HG02642 (cell line): ENCODE results near the gene RASGRP2.
A peak's percentile ranks its signal among the peaks of the same experiment; 100 is the strongest.

ENCODE experiments used
- ATAC-seq: cut with Tn5 transposase; IDR thresholded peaks from one replicate; pipeline ENCODE4 v1.9.1; 2021; ENCODE audit warnings: mild to moderate bottlenecking; ENCODE audit not compliant: unreplicated experiment, poor library complexity

RASGRP2 gene

DNA sequence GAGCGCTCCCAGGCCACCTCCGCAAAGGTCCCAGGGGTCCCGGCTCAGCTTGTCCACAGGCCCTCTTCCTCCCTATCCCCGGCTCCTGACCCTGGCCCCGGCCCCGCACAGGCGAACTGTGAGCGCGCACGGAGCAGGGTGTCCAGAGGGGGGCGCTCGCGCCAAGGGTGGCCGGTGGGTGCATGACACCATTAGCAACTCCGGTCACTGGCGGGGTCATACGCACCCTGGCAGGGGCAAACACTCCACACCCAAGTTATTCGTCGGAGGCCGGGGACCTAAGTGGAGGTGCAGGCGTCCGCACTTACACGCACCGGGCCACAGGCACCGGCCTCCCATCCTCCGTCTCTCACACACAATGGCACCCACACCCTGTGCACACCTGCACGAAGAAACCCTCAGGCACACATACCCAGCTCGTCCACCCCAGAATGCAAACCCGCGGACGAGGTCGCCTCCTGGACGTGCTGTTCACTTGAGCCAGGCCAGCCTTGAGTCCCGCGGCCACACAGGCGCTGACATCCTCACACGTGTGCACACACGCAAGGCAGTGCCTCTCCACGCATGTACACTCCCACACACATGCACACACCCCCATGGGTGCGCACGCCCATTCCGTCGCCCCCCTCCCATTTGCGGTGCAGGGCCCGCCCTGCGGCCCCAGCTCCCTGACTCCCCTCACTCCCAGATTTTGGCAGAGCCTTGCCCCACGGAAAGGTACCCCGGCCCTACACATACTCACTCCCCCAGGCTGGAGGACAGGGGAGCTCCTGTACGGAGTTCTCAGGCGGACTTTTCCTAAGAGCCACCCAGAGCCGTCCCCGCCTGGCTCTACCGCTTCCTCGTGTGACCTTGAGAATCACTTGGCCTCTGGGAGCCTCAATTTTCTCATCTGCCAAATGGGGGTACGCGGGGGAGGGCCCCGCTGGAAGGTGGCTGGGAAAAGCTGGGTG, at the start of gene RASGRP2:
Gene RASGRP2 (minus strand): TSS at position 552 of the 953 bp plus-strand sequence. CDS start 1,276 bp downstream, outside the sequence.
- ATAC-seq: no peak

DNA sequence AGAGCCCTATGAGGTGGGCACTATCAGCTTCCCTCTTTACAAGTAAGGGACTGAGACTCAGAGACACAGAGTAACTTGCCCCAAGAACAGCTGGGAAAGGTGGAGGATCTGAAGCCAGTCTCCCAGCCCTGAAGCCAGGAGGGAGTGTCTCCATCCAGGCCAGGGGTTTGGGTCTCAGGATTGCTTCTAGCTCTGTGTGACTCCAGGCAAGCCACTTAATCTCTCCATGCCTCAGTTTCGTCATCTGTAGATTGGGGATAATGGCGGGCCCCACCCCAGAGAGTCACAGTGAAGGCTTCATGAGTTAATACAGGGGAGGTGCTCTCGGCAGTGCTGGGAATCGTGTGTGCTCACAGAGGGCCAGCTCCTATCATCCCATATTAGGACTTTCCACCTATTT, 48.5 kb upstream of the RASGRP2 start:
- no peak for ATAC-seq

DNA sequence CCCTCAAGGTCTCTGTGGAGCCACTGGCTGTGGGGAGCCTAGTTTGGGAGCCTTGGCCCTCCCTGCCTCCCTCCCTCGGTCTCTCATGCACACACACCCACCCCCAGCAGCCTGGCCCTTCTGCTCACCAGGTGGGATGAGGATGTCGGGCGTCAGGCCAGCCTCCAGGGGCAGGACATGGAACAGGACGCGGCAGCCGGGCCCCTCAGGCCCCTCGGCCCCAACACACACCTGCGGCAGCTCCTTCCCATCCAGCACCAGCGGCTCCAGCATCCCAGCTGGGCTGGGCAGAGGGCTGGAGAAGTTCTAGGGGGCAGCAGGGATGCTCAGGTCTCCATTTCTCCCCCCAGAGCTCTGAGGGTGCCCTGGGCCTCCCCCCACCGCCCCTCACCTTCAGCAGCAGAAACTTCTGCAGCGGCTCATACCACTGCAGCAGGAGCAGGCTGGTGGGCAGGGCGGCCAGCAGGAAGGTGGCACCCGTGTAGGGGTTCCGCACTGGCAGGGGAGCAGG, 47.9 kb upstream of the RASGRP2 start:
- ATAC-seq: no peak

DNA sequence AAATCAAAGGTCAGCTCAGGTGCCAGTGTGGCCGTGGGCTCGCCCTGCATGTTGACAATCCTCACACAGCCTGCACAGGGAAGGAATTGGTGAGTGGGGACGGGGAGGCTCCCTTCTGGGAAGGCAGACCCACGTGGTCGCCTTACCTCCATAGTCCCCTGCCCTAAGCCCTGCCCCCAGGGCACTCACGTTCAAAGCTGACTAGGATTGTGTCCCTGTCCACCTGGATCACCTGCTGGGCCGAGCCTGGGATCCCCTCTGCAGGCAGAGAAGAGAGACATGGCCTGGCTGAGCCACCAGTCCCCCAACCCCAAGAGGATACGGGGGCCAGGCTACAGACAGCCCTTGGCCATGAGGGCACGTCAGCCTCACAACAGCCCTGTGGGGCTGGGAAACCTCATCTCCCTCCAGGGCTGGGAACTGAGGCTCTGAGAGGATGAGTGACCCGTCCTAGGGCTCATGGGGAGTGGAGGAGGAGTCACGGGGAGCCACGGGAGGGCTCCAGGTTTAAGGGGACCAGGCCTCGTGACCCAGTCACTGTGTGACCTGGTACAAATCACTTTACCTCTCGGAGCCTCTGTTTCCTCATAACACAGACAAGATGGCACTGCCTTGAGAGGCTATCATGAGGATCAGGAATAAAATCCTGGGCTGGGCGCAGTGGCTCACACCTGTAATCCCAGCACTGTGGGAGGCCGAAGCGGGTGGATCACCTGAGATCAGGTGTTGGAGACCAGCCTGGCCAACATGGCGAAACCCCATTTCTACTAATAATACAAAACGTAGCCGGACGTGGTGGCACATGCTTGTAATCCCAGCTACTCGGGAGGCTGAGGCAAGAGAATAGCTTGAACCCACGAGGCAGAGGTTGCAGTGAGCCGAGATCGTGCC, 46.5 kb upstream of the RASGRP2 start:
- no peak for ATAC-seq

DNA sequence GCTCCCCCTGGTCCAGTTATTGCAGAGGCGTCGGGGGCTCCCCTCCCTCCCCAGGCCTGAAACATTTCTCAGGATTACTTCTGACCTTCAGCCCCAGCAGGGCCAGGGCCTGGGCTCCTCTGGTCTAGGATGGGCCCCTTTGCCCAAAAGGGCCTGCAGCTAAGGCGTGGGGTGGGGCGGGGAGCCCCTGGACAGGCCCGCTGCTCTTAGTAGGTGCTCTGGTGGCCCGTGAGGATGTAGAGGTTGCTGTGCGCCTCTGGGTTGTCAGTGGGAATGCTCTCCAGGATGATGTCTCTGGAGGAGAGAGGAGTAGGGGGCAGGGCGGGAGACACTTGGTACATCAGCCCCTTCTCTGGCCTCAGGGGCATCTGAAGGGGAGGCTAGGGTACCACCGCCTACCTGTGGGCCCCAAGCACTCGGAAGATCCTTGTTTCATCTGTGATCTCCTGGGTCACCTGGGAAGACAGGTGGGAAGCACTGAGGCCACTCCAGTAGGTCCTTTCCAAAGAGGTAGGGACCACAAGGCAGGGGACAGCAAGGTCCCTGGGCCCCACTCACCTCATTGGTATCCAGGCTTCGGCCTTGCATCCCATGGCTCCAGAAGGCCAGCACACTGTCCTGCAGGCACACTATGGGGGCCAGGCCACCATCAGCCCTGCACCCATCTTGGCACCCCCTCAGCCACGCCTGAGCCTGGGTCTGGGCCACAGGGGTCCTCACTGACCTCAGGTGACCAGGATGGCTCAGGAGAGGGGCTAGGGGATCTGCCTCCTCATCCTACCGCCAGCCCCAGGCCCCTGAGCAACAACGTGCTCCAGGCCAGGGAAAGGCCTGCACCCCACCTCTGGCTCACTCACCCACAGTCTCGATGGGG, 45.6 kb upstream of the RASGRP2 start:
- no peak for ATAC-seq

DNA sequence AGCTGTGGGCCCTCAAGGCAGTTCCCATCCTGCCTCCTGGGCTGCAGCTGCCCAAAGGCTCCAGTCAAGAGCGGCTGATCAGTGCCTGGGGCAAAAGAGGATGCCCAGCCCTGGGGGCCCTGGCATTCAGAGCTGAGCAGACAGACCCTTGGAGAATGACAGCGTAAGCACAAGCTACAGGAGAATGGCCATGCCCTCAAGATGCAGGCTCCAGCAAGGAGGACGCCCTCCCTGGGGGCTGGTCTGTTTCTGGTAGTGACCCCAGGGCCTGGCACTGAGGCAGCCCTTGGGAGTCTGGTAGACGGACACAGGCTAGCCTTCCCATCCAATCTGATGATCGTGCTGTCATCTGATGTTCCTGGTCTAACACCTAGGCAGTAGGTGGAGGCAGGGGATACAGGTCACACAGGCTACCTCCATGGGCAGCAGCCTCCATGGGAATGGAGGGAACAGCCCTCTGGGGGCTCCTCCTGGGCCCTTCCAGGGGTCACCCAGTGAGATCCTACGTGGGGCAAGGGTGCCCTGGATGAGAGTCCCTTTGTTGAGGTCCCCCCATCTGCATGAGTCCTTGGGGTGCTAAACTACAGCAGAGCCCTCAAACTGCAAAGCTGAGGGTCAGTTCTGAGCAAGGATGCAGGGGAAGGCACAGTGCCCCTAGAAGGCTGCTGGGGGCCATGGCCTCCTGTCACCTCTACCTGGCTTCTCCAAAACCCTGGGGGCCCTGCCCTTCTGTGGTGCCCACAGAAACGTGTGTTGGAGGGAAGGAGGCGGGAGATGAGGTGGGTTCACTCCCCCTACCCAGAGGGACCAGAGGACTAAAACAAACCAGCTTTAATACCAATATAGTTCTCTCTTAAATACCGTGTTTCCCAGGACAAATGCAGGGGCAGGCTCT, 44.6 kb upstream of the RASGRP2 start:
- ATAC-seq: no peak

DNA sequence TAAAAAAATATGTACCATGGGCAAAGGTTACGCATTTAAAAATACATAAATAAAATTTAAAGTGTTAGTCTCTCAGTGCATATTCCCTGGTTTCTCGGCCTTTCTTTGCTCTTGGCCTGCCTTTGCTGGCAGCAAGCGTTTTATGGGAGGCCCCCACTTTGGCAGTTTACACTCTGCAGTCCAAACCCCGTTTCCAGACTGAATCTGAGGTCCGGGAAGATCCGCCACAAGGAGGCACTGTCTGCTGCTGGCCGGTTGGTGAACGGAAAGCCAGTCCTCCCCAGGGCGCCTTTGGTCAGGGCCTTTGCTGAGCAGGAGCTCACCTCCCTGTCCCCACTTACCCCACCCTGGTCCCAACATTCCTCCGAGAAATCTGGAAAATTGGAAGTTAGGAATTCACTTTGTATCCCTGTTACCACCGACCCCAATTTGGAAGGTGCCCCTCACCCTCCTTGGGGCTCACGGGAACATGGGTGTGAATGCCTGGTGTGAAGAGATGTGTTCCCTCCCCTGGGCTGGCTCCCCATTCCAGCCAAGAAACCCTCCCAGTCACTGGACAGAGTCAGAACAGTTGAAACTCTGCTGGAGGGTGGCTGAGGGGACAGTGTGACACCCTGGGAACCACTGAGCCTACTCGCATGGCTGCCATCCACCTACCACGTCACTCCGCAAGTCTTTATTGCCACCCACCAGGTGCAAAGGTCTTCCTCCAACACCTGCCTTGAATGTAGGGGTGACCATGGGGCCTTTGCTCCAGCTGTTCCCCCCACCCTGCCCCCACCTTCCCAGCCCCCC, 43.8 kb upstream of the RASGRP2 start:
- ATAC-seq: no peak

DNA sequence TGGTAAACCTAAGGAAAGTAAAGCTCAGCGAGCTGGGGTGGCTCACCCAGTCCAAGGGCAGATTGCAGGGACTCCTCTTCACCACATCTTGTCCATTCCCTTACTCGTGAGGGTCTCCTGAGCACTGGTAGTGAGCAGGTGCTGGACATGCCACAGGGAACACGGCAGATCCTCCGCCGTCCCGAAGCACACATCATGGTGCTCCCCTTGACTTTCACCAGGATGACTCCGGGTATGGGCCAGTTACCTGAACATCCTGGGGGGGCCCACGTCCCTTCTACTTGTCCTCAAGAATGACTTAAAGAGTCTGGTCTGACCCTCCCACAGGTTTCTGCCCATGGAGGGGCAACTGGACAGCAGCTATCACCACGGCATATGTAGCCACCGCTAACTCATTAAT, 42.4 kb upstream of the RASGRP2 start:
- ATAC-seq: no peak

DNA sequence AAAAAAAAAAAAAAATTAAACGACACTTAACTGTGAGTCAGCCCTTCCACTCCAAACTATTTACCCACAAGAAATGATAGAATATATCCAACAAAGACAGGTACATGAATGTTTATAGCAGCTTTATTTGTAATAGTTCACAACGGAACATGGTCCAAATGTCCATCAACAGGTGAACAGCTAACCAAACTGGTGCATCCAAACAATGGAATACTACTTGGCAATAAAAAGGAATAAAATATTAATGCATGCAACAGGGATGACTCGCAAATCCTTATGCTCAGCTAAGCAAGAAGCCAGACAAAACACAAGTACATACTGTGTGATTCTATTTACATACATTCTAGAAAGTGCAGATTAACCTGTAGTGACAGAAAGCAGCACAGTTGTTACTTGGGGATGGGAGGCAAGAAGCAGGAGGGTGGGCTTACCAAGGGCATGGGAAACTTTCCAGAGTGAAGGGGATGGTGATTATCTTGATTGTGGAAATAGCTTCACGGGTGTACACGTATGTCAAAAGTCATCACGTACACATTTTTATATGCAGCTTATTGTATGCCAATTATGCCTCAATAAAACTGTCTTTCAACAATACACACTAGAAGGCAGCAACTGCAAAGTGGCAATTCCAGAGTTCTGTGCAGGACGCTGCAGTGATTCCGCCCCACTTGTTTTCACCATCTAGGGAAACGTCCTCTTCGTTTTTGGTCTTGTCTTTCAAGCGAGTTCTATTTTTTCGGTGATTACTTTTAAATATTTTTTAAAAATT, 41.1 kb upstream of the RASGRP2 start:
- ATAC-seq: no peak

DNA sequence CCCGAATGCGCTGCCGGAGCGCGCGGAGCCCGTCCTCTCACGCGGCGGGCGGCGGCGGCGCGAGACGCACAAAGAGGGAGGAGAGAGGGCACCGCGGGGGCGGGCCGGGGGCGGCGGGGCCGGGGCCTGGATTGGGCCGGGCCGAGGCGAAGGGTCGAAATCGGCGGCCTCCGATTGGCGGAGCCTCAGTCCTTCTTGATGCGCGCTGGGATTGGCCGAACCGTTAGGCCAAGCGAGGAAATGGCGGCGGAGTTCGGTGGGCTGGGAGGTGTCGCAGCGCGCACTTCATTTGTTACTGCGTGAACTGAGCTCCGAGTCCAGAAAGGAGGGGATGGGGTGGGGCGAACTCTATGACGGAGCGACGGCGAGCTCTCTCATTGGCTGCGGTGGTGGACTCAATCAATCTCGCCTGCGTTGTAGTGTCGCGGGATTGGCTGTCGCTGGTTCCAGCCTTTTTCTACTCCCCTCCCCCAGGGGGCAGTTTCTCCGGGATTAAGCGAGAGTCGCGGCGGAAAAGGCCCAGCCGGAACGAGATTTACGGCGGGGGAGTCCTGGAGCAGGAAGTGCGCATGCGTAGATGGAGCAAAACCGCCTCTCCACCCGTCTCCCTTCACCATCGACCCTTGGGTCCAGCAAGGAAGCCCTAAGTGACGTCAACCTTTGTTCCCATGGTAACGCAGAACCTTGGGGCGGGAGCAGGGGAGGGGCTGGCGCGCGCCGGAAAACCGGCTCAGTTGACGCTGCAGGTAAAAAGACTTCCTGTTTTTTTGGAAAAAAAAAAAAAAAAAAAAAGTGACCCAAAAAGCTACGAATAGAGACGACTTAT, 34.7 kb upstream of the RASGRP2 start, which contains the start of gene SF1:
Gene SF1 (minus strand): TSS at position 70 of the 826 bp plus-strand sequence. CDS start 150 bp downstream, outside the sequence.
- ATAC-seq: peak; percentile 81

DNA sequence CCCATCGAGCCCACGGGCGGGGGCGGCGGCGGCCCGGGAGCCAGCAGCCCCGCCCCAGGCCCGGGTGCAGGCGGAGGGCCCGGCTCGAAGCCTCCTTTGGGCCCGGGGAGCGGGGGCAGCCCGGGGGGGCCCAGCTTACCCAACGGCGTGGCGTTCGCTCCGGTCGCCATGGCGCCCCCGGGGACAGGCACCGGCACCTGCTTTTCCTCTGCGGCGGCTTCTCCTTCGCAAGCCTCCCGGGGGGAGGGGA, 34.2 kb upstream of the RASGRP2 start:
- ATAC-seq: peak; percentile 20

DNA sequence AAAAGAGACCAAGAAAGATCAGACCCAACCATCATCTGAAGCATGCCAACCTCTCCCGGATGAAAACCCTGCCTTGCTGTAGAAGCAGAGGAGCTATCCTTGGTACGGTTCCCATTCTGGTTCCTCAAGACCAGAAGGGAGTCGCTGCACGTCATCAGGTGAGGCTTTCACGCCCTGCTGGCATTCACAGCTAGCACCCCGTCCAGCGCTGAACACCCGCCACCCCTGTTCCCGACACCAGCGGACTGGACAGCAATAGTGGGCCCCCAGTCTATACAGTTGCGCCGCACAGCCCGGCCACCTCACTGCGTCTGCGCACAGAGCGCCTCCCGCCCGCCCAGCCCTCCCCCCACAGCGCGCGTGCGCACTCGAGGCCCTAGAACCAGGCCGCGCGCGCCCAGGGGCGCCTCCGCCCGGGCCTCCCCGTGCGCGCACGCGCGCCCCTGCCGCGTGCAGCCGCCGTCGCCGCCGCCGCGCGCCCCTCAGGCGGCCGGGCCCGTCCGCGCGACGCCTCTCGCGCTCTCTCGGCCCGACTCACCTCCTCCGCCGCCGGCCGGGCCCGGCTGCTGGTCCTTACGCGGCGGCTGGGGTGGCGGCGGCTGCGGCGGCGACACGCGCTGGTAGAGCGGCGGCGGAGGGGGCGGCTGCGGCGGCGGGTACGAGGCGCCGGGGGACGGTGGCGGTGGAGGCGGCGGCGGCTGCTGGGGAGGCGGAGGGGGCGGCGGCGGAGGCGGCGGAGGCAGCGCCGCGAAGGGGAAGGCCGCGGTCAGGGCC, 33.7 kb upstream of the RASGRP2 start:
- peak; percentile 35 for ATAC-seq

DNA sequence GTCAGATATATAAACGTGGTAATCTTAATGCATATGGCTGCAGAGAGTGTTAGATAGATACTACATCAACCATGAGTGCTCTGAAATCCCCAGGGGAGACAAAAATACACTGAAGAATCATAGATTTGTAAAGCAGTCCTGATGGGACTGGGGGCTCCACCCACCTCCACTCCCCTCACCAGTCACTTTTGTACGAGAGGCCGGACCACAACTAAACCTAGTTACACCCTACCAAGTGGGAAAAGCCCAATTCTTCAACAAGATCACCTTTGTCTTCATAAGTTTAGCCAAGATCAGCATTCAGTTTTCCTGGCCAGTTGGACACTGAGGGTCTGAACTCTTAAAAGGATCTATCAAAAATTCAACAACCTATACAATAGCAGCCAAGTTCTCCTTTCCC, 32.9 kb upstream of the RASGRP2 start:
- ATAC-seq: no peak

DNA sequence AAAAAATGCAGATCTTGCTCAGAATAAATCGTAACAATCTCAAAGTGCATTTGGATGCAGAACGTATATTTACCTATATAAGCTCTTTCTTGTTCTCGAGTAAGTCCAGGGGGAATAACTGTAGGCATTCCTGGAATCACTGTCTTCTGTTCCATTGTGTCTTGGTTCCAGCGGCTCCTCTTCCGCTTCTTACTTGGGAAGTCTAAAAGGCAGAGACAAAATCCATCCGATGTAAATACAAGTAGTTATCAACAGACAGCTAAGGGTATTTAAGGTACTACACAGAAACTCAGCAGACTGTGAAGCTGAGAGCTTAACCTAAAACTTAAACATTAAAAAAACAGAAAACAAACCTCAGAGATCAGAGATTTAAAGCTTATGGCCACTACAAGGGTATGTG, 32.5 kb upstream of the RASGRP2 start:
- ATAC-seq: no peak

DNA sequence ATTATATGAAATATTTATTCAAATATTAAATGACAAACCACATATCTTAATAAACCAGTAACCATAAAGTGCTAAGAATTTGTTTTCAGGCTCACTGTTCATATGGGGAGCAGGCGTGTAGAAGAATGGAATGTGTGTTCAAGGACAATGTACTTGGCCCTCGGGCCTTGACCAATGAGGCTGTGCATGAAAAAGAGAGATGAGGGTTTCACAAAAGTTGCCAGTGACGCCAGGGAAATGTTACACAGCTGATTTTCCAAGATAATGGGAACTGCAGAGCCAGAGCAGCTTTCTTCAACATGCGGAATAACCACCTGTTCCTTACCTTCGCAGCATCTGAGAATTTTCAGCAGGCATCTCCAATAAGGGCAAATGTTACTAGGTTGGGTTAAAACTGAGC, 30.2 kb upstream of the RASGRP2 start:
- no peak for ATAC-seq
